Activated CD8-positive, alpha-beta memory T cell treated with anti-CD3 and anti-CD28 coated beads for 24 hours (primary cell): ENCODE results near the gene OAF.
"Not testable (repeated sequence)": the region's sequence is repeated elsewhere in the genome, so short reads cannot be mapped to it uniquely, and the experiment has no call there.

Source experiments
- DNase-seq: peaks from one replicate; pipeline ENCODE4 v3.0.0-alpha.2; 2020

The OAF gene

GRCh38 chr11:120210626-120211521 is at the start of gene OAF:
OAF (plus strand) TSS chr11:120211032; CDS start chr11:120211280, 248 bp downstream.
- DNase-seq = peak; percentile 81

- DNase-seq = no peak
Observed at GRCh38 chr11:120167659-120168058, 43.2 kb upstream of the OAF start.

DNA sequence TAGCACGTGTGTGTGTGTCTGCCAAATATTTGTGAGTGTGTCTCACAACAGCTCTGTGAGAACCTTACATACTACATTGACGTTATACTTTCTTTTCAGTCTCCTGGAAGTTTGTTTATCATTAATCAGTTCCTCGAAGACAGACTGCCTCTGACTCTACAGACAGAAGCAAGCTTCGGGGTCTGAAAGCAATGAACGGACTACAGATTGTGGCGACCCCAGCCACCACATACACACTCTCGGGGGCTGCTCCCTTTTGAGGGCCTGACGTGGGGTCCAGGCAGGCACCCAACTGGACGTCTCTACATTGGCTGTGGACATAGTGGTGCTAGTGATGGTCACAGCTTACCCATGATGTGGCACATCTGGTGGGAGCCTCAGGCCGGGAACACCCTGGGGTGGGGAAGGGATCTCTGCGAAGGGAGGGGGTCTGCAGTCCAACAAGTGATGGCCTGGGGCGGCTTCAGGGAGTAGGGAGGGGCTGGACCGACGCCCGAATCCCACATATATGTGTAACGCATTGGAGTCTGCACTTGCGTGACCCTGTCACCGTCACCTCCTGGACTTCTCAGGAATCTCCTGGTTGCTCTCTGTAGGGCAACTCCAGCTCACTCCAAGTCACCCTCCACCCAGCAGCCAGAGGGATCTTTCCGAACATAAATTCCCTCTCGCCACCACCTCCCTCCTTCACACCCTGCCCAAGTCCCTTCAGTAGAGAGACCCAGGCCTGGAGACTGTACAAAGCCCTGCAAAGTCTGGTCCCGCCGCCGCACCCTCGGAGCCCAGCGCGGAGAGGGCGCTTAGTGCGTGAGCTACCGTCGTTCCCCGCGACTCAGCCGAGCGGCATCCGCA is 42.5 kb upstream of the OAF start:
- no peak for DNase-seq

- DNase-seq = peak; percentile 85
Observed at GRCh38 chr11:120168960-120169681, 41.7 kb upstream of the OAF start.

- DNase-seq = no peak
Observed at GRCh38 chr11:120169981-120170698, 40.7 kb upstream of the OAF start.

DNA sequence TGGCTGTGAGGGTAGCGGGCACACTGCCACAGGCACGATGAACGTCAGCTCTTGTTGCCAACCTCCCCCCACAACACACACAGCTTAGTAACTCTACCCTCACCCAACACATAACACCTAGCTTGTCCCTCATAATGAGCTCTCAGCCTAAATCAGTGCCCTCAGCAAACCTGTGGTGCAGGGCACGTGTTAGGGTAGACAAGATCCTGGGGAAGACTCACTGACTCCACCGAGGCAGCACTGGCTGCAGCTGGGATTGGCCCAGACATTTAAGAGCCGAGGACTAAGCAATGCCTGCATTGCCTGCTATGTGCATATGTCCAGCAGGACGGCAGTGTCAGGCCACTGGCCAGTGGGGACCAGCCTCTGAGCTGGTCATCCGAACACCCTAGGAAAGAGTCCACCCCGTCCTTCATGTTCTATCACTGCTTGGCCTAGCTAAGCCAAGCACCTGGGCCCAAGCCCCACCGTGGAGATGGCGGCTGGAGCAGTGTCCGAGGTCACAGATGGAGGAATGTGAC is 40.0 kb upstream of the OAF start:
- DNase-seq = no peak

- DNase-seq = peak; percentile 74
Observed at GRCh38 chr11:120172054-120172911, 38.5 kb upstream of the OAF start.

GRCh38 chr11:120173019-120173705 is 37.7 kb upstream of the OAF start:
- DNase-seq = no peak

- no peak for DNase-seq
Observed at GRCh38 chr11:120173807-120174206, 37.0 kb upstream of the OAF start.

- no peak for DNase-seq
Observed at GRCh38 chr11:120174866-120175265, 36.0 kb upstream of the OAF start.

DNA sequence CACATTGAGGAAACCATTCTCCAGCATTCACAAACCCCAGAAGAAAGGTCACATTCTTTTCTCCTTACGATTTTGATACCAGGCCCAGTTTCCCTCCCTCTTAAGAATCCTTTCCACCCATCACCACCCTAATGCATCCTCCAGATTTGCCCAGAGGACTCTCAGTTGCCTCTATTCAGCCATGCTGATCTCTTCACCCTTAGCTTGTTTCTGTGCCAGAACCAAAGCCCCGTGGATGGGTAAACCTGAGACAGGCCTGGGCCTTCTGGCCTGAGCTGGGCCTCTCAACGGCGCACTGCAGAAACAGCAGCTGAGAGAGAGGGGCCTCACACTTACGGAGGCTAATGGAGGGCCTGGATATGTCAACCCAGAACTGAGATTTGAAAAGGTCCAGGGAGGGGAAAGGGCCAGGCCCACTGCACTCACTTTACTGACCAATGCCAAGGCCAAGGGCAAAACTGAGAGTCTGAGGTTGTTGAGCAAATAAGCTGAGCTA is 32.2 kb upstream of the OAF start:
- peak; percentile 35 for DNase-seq

DNA sequence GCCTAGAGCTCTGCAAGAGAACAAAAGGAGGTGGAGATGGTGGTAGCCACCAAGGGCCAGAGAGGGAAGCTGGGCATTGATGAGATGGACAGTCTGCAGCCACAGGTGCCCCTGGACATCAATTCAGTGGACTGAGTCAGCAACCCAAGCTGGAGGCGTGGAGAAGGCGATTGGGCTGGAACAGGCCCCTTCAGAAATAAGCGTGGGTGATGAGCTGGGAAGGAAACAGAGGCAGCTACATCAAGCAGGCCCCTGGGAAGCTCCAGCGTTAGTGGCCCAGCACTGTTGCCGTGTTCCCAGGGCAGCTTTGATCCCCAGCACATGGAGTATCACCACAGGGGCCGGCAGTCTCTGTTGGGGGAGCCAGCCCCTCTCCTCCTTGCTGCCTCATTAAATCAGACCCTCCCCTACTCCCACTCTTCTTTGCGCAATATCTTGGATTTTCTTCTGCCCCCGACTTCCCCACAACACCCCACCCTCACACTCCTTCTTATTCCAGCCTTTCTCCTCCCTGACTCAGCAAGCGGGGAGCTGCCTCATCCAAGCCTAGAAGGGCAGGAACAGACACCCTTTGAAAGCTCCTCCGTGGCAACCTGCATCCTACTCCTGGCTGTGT is 31.7 kb upstream of the OAF start:
- peak; percentile 24 for DNase-seq

GRCh38 chr11:120180063-120180462 is 30.8 kb upstream of the OAF start:
- DNase-seq = not testable (repeated sequence)

DNA sequence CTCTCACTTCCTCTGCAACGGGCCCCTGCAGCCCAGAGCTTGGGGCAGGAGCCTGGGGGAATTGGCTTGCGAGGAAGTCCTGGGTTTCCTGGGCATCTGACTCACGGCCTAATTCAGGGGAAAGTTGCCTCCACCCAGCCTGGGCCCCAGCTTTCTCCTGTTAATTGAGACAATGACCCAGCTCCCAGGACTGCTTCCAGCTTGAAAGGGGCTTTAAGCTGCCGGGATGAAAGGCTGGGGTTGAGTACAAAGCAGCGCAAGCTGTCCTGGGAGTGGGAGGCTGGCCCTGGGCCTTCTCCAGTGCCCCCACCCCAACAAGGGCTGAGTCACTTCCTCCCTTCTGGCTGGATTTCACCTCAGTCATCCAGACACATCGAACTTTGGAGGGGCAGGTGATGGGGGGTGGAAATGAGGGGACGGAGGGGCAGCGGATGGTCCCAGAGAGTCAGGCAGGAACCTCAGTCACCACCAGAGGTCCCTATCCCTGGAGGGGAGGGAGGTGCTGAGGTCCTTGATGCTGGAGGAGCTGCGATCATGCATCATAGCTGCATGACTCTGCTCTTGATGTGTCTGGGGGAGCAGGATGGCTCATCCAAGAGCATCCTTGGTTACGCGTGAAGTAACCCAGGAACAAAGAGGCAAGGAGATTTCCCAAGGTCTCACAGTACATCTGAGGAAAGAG is 30.1 kb upstream of the OAF start:
- peak; percentile 35 for DNase-seq

- DNase-seq = peak; percentile 37
Observed at GRCh38 chr11:120181376-120181975, 29.4 kb upstream of the OAF start.

GRCh38 chr11:120182372-120182771 is 28.5 kb upstream of the OAF start:
- no peak for DNase-seq

- peak; percentile 42 for DNase-seq
Observed at GRCh38 chr11:120182790-120183491, 27.9 kb upstream of the OAF start.

DNA sequence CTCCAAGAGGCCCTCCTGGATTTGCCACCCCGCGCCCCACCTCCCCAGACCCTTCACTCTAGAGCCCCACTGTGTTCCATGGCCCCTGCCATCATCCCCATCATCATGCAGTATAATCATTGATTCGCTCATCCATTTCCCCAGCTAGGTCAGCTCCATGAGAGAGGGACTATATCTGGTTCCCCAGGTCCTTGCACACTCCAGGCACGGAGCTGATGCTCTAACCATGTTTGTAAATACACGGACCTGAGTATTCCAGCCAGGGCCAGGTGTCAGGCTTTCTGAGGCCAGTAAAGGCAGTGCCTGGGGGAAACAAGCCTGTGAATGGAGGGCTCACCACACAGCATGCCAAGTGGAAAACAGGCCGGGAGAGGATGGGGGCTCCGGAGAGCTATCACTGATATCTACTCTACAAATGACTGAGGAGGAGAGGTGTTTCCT is 27.1 kb upstream of the OAF start:
- DNase-seq = peak; percentile 41
